NOMO-1 treated with dmso at 0.1 percent for 144 hours (cell line): ENCODE measurements around the gene FBLN1.

Experiments
- DNase-seq: peaks from one replicate; lab custom pipeline; 2025; ENCODE audit not compliant: unreplicated experiment; lab: John Stamatoyannopoulos, UW

FBLN1 gene

GRCh38 chr22:45631140-45631840 is 128.6 kb downstream of the FBLN1 start:
- no peak for DNase-seq

- DNase-seq, result no peak
Observed at GRCh38 chr22:45631841-45632238, 129.2 kb downstream of the FBLN1 start.

- no peak for DNase-seq
Observed at GRCh38 chr22:45632791-45633515, 130.3 kb downstream of the FBLN1 start.

- DNase-seq, result no peak
Observed at GRCh38 chr22:45636683-45637082, 134.0 kb downstream of the FBLN1 start.

GRCh38 chr22:45638197-45638596 is 135.5 kb downstream of the FBLN1 start:
- no peak for DNase-seq

GRCh38 chr22:45638834-45639746 is 136.4 kb downstream of the FBLN1 start:
- peak; percentile 75 for DNase-seq

GRCh38 chr22:45639747-45640102 is 137.0 kb downstream of the FBLN1 start:
- no peak for DNase-seq

- no peak for DNase-seq
Observed at GRCh38 chr22:45640291-45640940, 137.7 kb downstream of the FBLN1 start.

- no peak for DNase-seq
Observed at GRCh38 chr22:45640941-45641621, 138.4 kb downstream of the FBLN1 start.

GRCh38 chr22:45642986-45643385 is 140.3 kb downstream of the FBLN1 start:
- no peak for DNase-seq

- DNase-seq, result no peak
Observed at GRCh38 chr22:45644714-45645113, 142.0 kb downstream of the FBLN1 start.

GRCh38 chr22:45645150-45645525 is 142.5 kb downstream of the FBLN1 start:
- DNase-seq, result no peak

- DNase-seq, result peak; percentile 58
Observed at GRCh38 chr22:45645526-45646414, 143.1 kb downstream of the FBLN1 start.

GRCh38 chr22:45647532-45648225 is 145.0 kb downstream of the FBLN1 start:
- no peak for DNase-seq

GRCh38 chr22:45648301-45649117 is 145.8 kb downstream of the FBLN1 start:
- DNase-seq, result no peak

- DNase-seq, result no peak
Observed at GRCh38 chr22:45649809-45650208, 147.1 kb downstream of the FBLN1 start.

- DNase-seq, result no peak
Observed at GRCh38 chr22:45650721-45651120, 148.0 kb downstream of the FBLN1 start.
